ENCODE measurements around the gene ISG20L2. TPM values are rescaled to one million over a fixed set of nuclear protein-coding genes. Genes with fewer than 3 reads are reported as not detected.
A peak's percentile ranks its signal among the peaks of the same experiment; 100 is the strongest.

The ISG20L2 gene
- total RNA-seq, 2 experiments from 2014 or later: 40.6 to 44.5 TPM

GRCh38 chr1:156677616-156678596 lies 50.7 kb downstream of the ISG20L2 start:
- ChIA-PET POLR2A (interaction anchor here (0.6 to 1.4 kb wide), 5 partner anchors 16 to 65 kb away, joined by 3 to 5 read pairs (median 3); no protein-coding TSS in a partner anchor), CTCF (interaction anchor here (0.7 to 7.5 kb wide), 24 partner anchors 10 to 307 kb away, joined by 3 to 85 read pairs (median 4); partner anchors contain the start of genes CRABP2 and METTL25B)
- Mint-ChIP-seq H3K36me3 (ENCODE audit: low read depth) (no peaks in the 10 kb centered on the region), H3K27ac (no peak overlapping the region), H3K27me3 (peaks cover 59% of the 10 kb centered on the region), H3K4me3 (no peak overlapping the region), H3K9me3 (no peaks in the 10 kb centered on the region), H3K4me1 (ENCODE audit: low read depth) (peaks cover 14% of the 10 kb centered on the region)
- peak; percentile 82 for TF ChIP-seq CTCF (IDR thresholded peaks at IDR 0.05)
- ATAC-seq (peak; percentile 45), DNase-seq (peak; percentile 53)
- intact Hi-C loops (cut with micrococcal nuclease): no loop called here

- no peak within 1 kb of the TSS for H3K27ac Mint-ChIP-seq
- peaks cover 14% of the 10 kb centered on the region for H3K4me1 Mint-ChIP-seq (ENCODE audit: low read depth)
- H3K36me3 Mint-ChIP-seq (ENCODE audit: low read depth): no peaks in the 10 kb centered on the region
- CTCF ChIA-PET: interaction anchor here (0.7 to 7.5 kb wide), 18 partner anchors 9 to 291 kb away, joined by 3 to 85 read pairs (median 4); partner anchors contain the start of gene METTL25B
- ATAC-seq (no peak), DNase-seq (no peak)
- no peak within 1 kb of the TSS for H3K4me3 Mint-ChIP-seq
- no peak for TF ChIP-seq CTCF (IDR thresholded peaks at IDR 0.05)
- POLR2A ChIA-PET: interaction anchor here (0.6 to 1.4 kb wide), 4 partner anchors 15 to 225 kb away, joined by 3 to 5 read pairs (median 4); no protein-coding TSS in a partner anchor
- no peaks in the 10 kb centered on the region for H3K9me3 Mint-ChIP-seq
- intact Hi-C loops (cut with micrococcal nuclease): no loop called here
- peaks cover 59% of the 10 kb centered on the region for H3K27me3 Mint-ChIP-seq
Measured at GRCh38 chr1:156676820-156677615, 51.5 kb downstream of the ISG20L2 start, which contains the start of gene NES. Gene NES (minus strand): TSS chr1:156677407. CDS start chr1:156677264, 143 bp downstream.

- Mint-ChIP-seq H3K9me3 (no peaks in the 10 kb centered on the region), H3K27ac (no peak overlapping the region), H3K4me3 (no peak overlapping the region), H3K4me1 (ENCODE audit: low read depth) (peaks cover 14% of the 10 kb centered on the region), H3K27me3 (peaks cover 55% of the 10 kb centered on the region), H3K36me3 (ENCODE audit: low read depth) (no peaks in the 10 kb centered on the region)
- POLR2A ChIA-PET: interaction anchor here (0.6 to 2.8 kb wide), 4 partner anchors 14 to 225 kb away, joined by 3 to 12 read pairs (median 4); no protein-coding TSS in a partner anchor
- TF ChIP-seq CTCF (IDR thresholded peaks at IDR 0.05): no peak
- CTCF ChIA-PET: interaction anchor here (0.7 to 7.5 kb wide), 16 partner anchors 9 to 291 kb away, joined by 3 to 85 read pairs (median 4); partner anchors contain the start of gene METTL25B
- ATAC-seq: no peak
- DNase-seq: no peak
- intact Hi-C loops (cut with micrococcal nuclease): no loop called here
Measured at GRCh38 chr1:156676114-156676819, 52.3 kb downstream of the ISG20L2 start.

GRCh38 chr1:156675210-156676113 lies 53.1 kb downstream of the ISG20L2 start:
- CTCF ChIA-PET: interaction anchor here (1.0 to 7.5 kb wide), 10 partner anchors 10 to 249 kb away, joined by 3 to 85 read pairs (median 21); partner anchors contain the start of gene METTL25B
- intact Hi-C loops (cut with micrococcal nuclease): no loop called here
- Mint-ChIP-seq H3K9me3 (no peaks in the 10 kb centered on the region), H3K4me3 (no peak overlapping the region), H3K4me1 (ENCODE audit: low read depth) (peaks cover 14% of the 10 kb centered on the region), H3K36me3 (ENCODE audit: low read depth) (no peaks in the 10 kb centered on the region), H3K27ac (no peak overlapping the region), H3K27me3 (peaks cover 52% of the 10 kb centered on the region)
- POLR2A ChIA-PET: interaction anchor here (1.5 to 2.8 kb wide), 2 partner anchors 15 to 16 kb away, joined by 4 to 12 read pairs; no protein-coding TSS in a partner anchor
- TF ChIP-seq CTCF (IDR thresholded peaks at IDR 0.05): no peak
- no peak for DNase-seq
- no peak for ATAC-seq
